Endothelial cell of umbilical vein (primary cell): ENCODE data around the gene GOLGA2. TPM values are rescaled to one million over a fixed set of nuclear protein-coding genes. Genes with fewer than 3 reads are reported as not detected.

ENCODE experiments used
- BruUV-seq: library from RNA; stranded (reverse); fragments of 400-500 nt; replicated peaks from 2 replicates; lab custom pipeline; 2021; lab: Mats Ljungman, UMichigan
- CTCF ChIA-PET: fragments of 300-600, 350-600 bp; sonication (Branson Sonifier 250); formaldehyde crosslinking; loops from one replicate; lab custom pipeline; 2021; ENCODE audit warnings: antibody characterized with exemption, inconsistent platforms; lab: Charles Lee
- POLR2A ChIA-PET: fragments of 300-600, 350-600 bp; sonication (Branson Sonifier 250); formaldehyde crosslinking; loops from one replicate; lab custom pipeline; 2021; ENCODE audit warnings: antibody characterized with exemption, inconsistent platforms; lab: Charles Lee
- DNase-seq: peaks from one replicate; pipeline ENCODE4 v3.0.0-alpha.2; 2011; ENCODE audit warnings: low read depth, low spot score
- FAIRE-seq: peaks from 2 replicates; lab custom pipeline; 2011; peaks lifted over from hg19 to GRCh38; lab: Jason Lieb, UNC
- H2AFZ ChIP-seq: 2 replicates; pipeline ENCODE4 v1.6.0; 2012; ENCODE audit warnings: low read depth, low read length, control low read depth, inconsistent platforms
- H3K27ac ChIP-seq: 2 replicates; pipeline ENCODE4 v1.5.1; 2011; ENCODE audit warnings: low read depth, mild to moderate bottlenecking, control low read depth, low read length, moderate library complexity; ENCODE audit not compliant: insufficient read depth
- H3K27me3 ChIP-seq, 2 experiments: 2 replicates each; pipeline versions ENCODE4 v1.6.0 to v1.6.1; 2011; ENCODE audit warnings: low read length in 2 of 2, mixed read lengths in 1 of 2; ENCODE audit not compliant: control insufficient read depth in 2 of 2, insufficient read depth in 2 of 2
- H3K36me3 ChIP-seq, 2 experiments: 2 replicates in 1 of 2; 3 replicates in 1 of 2; pipeline ENCODE4 v1.5.1; 2011; ENCODE audit warnings: low read length in 2 of 2, mild to moderate bottlenecking in 1 of 2, moderate library complexity in 1 of 2; ENCODE audit not compliant: control insufficient read depth in 2 of 2, insufficient read depth in 2 of 2; ENCODE audit errors: extremely low read depth in 1 of 2
- H3K4me1 ChIP-seq: 3 replicates; pipeline ENCODE4 v1.5.1; 2011; ENCODE audit warnings: mild to moderate bottlenecking, low read length; ENCODE audit not compliant: control insufficient read depth, insufficient read depth; ENCODE audit errors: extremely low read depth
- H3K4me2 ChIP-seq: 2 replicates; pipeline ENCODE4 v1.6.1; 2011; ENCODE audit warnings: low read length, control low read depth, mixed read lengths; ENCODE audit not compliant: insufficient read depth
- H3K4me3 ChIP-seq, 3 experiments: fragments of 200-600 bp in 1 of 3; sonication (generic), shearing (Covaris generic) in 1 of 3; replicated peaks in 1 of 3; 2 replicates each; pipeline ENCODE4 v1.5.1; 2011 to 2016; ENCODE audit warnings: control low read depth in 3 of 3, low read length in 3 of 3, mild to moderate bottlenecking in 2 of 3, inconsistent platforms in 1 of 3, low read depth in 1 of 3, moderate library complexity in 1 of 3; ENCODE audit not compliant: insufficient read depth in 1 of 3
- H3K79me2 ChIP-seq: 2 replicates; pipeline ENCODE4 v1.6.0; 2012; ENCODE audit warnings: low read length, inconsistent platforms; ENCODE audit not compliant: control insufficient read depth, insufficient read depth
- H3K9ac ChIP-seq: replicated peaks from 2 replicates; pipeline ENCODE3; 2011; ENCODE audit warnings: low read length, control low read depth; ENCODE audit not compliant: insufficient read depth; ENCODE audit errors: extremely low read depth
- H3K9me1 ChIP-seq: replicated peaks from 3 replicates; pipeline ENCODE4 v1.6.0; 2011; ENCODE audit warnings: mild to moderate bottlenecking, low read length; ENCODE audit not compliant: control insufficient read depth, insufficient read depth; ENCODE audit errors: extremely low read depth
- H3K9me3 ChIP-seq: replicated peaks from 2 replicates; pipeline ENCODE4 v1.5.1; 2012; ENCODE audit warnings: low read length, inconsistent platforms; ENCODE audit not compliant: control insufficient read depth, insufficient read depth
- H4K20me1 ChIP-seq: replicated peaks from 2 replicates; pipeline ENCODE3; 2011; ENCODE audit warnings: mild to moderate bottlenecking, low read length; ENCODE audit not compliant: control insufficient read depth, insufficient read depth; ENCODE audit errors: extremely low read depth
- CTCF ChIP-seq, 2 donors: IDR thresholded peaks; 1 replicate in 1 of 2; 2 replicates in 1 of 2; pipeline ENCODE4 v1.5.1; 2011; ENCODE audit warnings: low read length in 2 of 2, mild to moderate bottlenecking in 2 of 2, moderate library complexity in 2 of 2, control low read depth in 1 of 2, inconsistent platforms in 1 of 2, low read depth in 1 of 2; ENCODE audit not compliant: insufficient read depth in 1 of 2; ENCODE audit errors: extremely low read depth in 1 of 2
- EZH2 ChIP-seq: IDR thresholded peaks from 2 replicates; pipeline ENCODE4 v1.6.1; 2012; ENCODE audit warnings: borderline replicate concordance, low read depth, mild to moderate bottlenecking, moderate library complexity, low read length, inconsistent platforms; ENCODE audit not compliant: severe bottlenecking
- FOS ChIP-seq: IDR thresholded peaks from 2 replicates; pipeline ENCODE4 v1.6.1; 2011; ENCODE audit warnings: mild to moderate bottlenecking, low read length, moderate library complexity, borderline replicate concordance; ENCODE audit not compliant: insufficient read depth
- GATA2 ChIP-seq: IDR thresholded peaks from 2 replicates; pipeline ENCODE4 v1.7.0; 2011; ENCODE audit warnings: low read depth, mild to moderate bottlenecking, moderate library complexity, mixed read lengths, low read length; ENCODE audit not compliant: insufficient read length, insufficient read depth
- JUN ChIP-seq: IDR thresholded peaks from 2 replicates; pipeline ENCODE4 v1.6.1; 2011; ENCODE audit warnings: borderline replicate concordance, low read depth; ENCODE audit not compliant: insufficient read length, insufficient read depth
- MAX ChIP-seq: IDR thresholded peaks from 2 replicates; pipeline ENCODE4 v1.6.1; 2011; ENCODE audit not compliant: insufficient read depth, insufficient read length
- MYC ChIP-seq: IDR thresholded peaks from one replicate; pipeline ENCODE4 v1.6.1; 2011; ENCODE audit warnings: mild to moderate bottlenecking, low read depth, low read length
- POLR2A ChIP-seq: IDR thresholded peaks from 2 replicates; pipeline ENCODE4 v1.6.1; 2012; ENCODE audit warnings: low read depth, mild to moderate bottlenecking, control low read depth, low read length
- POLR2AphosphoS5 ChIP-seq: IDR thresholded peaks from 2 replicates; pipeline ENCODE4 v1.6.1; 2012; ENCODE audit warnings: low read depth, mild to moderate bottlenecking, control low read depth, low read length, moderate library complexity; ENCODE audit not compliant: insufficient read depth
- dilution Hi-C: fragments of 300-500 bp; cut with MboI; formaldehyde crosslinking; loops from one replicate; pipeline ENCODE4 v1.15.0; 2019; ENCODE audit warnings: low sequenced_read_pairs; ENCODE audit not compliant: extremely low pct_ligation_motif_present
- intact Hi-C: fragments of 100-400 bp; cut with micrococcal nuclease; formaldehyde crosslinking; loops from one replicate; pipeline ENCODE4 v1.10.0; 2022
- polyA plus RNA-seq, 4 experiments: library from polyadenylated mRNA; depleted of rRNA in 3 of 4; stranded (reverse) in 3 of 4; unstranded in 1 of 4; fragments of >200 nt; gene quantifications; 2 replicates each; pipeline versions ENCODE4 v1.2.1 to v1.2.3, GENCODE V29; 2011 to 2012; ENCODE audit warnings: missing spikeins in 1 of 4
- total RNA-seq: library from RNA; stranded (reverse); gene quantifications from 2 replicates; pipeline ENCODE4 v1.2.3, GENCODE V29; 2021

GOLGA2 gene
- total and polyA plus RNA-seq, 2 donors (not counting 3 experiments of a cell fraction or from before 2014, with no cell fraction given) = 52.3 to 114 TPM

- H3K4me1 ChIP-seq = peaks cover 6% of the 10 kb centered on the region
- H3K79me2 ChIP-seq = no peaks in the 10 kb centered on the region
- no peaks in the 10 kb centered on the region for H3K9me3 ChIP-seq
- H3K4me2 ChIP-seq = no peak overlapping the region
- ChIA-PET POLR2A (no interaction called here), CTCF (interaction anchor here (0.7 to 1.1 kb wide), 3 partner anchors 14 to 52 kb away, joined by 3 to 5 read pairs (median 3); no protein-coding TSS in a partner anchor)
- H3K9me1 ChIP-seq = no peaks in the 10 kb centered on the region
- intact Hi-C loops = no loop called here
- peaks cover 3 to 21% of the 10 kb centered on the region in 2 experiments for H3K36me3 ChIP-seq
- no peak overlapping the region for H3K9ac ChIP-seq
- TF ChIP-seq EZH2 (no peak), POLR2AphosphoS5 (no peak), POLR2A (no peak), MAX (no peak), CTCF (IDR thresholded peaks at IDR 0.05; ENCODE audit: extremely low read depth in 1 of 2, insufficient read depth in 1 of 2, low read depth in 1 of 2, low read length in 2 of 2) (no peak), MYC (no peak), GATA2 (no peak), JUN (no peak), FOS (no peak)
- H4K20me1 ChIP-seq = no peaks in the 10 kb centered on the region
- DNase-seq = no peak
- no peak overlapping the region for H3K4me3 ChIP-seq
- no peaks in the 10 kb centered on the region for H3K27me3 ChIP-seq
- BruUV-seq = no TSS peak
- no peak overlapping the region for H3K27ac ChIP-seq
- H2AFZ ChIP-seq = no peak overlapping the region
- FAIRE-seq = no peak
- dilution Hi-C loops = no loop called here
Observed at GRCh38 chr9:128309551-128309950, 33.7 kb upstream of the GOLGA2 start.
